SU-DHL-6 (cell line): ENCODE measurements around the gene NUP205.

Source experiments
- H2AFZ ChIP-seq: fragments of 200-600 bp; sonication (generic); 2 replicates; pipeline ENCODE4 v1.6.1; 2014; ENCODE audit warnings: low read depth, mild to moderate bottlenecking, moderate library complexity, mixed read lengths, antibody characterized with exemption, low read length; ENCODE audit not compliant: severe bottlenecking
- H3F3A ChIP-seq: fragments of 200-600 bp; shearing (Covaris generic); 2 replicates; pipeline ENCODE4 v1.6.0; 2016; ENCODE audit warnings: antibody characterized with exemption, mild to moderate bottlenecking; ENCODE audit not compliant: insufficient read depth
- H3K27ac ChIP-seq: fragments of 200-600 bp; sonication (generic); 2 replicates; pipeline ENCODE4 v1.5.1; 2016; ENCODE audit warnings: low read depth, mild to moderate bottlenecking, low read length, moderate library complexity, mixed read lengths
- H3K27me3 ChIP-seq: fragments of 200-600 bp; sonication (generic), shearing (Covaris generic); 2 replicates; pipeline ENCODE4 v1.6.0; 2014; ENCODE audit warnings: mild to moderate bottlenecking, low read length
- H3K36me3 ChIP-seq: fragments of 200-600 bp; sonication (generic); 2 replicates; pipeline ENCODE4 v1.6.1; 2014; ENCODE audit warnings: mild to moderate bottlenecking, low read length, mixed read lengths
- H3K4me2 ChIP-seq: fragments of 300-600, 200-600 bp; shearing (Covaris generic), sonication (generic); 2 replicates; pipeline ENCODE4 v1.6.0; 2014; ENCODE audit warnings: low read length, low read depth, mild to moderate bottlenecking; ENCODE audit not compliant: poor library complexity, severe bottlenecking
- H3K4me3 ChIP-seq: fragments of 200-600 bp; sonication (generic); 2 replicates; pipeline ENCODE4 v1.5.1; 2014; ENCODE audit warnings: antibody characterized with exemption, low read length, mild to moderate bottlenecking, mixed read lengths; ENCODE audit not compliant: insufficient read depth, poor library complexity, severe bottlenecking
- H3K79me2 ChIP-seq: fragments of 200-600 bp; sonication (generic); 2 replicates; pipeline ENCODE4 v1.6.1; 2014; ENCODE audit warnings: mild to moderate bottlenecking, low read length, moderate library complexity; ENCODE audit not compliant: insufficient read depth
- H3K9ac ChIP-seq: fragments of 200-600 bp; sonication (generic); 2 replicates; pipeline ENCODE4 v1.7.0; 2014; ENCODE audit warnings: mild to moderate bottlenecking, low read length
- H3K9me2 ChIP-seq: fragments of 200-600 bp; sonication (generic); replicated peaks from 2 replicates; pipeline ENCODE4 v1.6.1; 2014; ENCODE audit warnings: low read length; ENCODE audit not compliant: insufficient read depth
- H3K9me3 ChIP-seq: fragments of 200-600 bp; sonication (generic); 2 replicates; pipeline ENCODE4 v1.6.1; 2014; ENCODE audit warnings: low read length, mixed read lengths; ENCODE audit not compliant: insufficient read depth
- H4K20me1 ChIP-seq: fragments of 200-600 bp; sonication (generic); 2 replicates; pipeline ENCODE4 v1.6.1; 2014; ENCODE audit warnings: low read depth, mild to moderate bottlenecking, antibody characterized with exemption, low read length, moderate library complexity, mixed read lengths
- EZH2phosphoT487 ChIP-seq: fragments of 200-600 bp; sonication (generic), shearing (Covaris generic); conservative IDR thresholded peaks from 2 replicates; pipeline ENCODE4 v1.6.1; 2018; ENCODE audit warnings: mild to moderate bottlenecking, antibody characterized with exemption, low read length, moderate library complexity, mixed read lengths
- TF ChIP-seq, protein P1 (sequence below): fragments of 200-600 bp; sonication (generic); IDR thresholded peaks from one replicate; pipeline ENCODE4 v1.5.1; 2017; ENCODE audit warnings: antibody characterized with exemption, mild to moderate bottlenecking, low read length, moderate library complexity; ENCODE audit not compliant: insufficient read depth, poor library complexity, severe bottlenecking

The NUP205 gene

DNA sequence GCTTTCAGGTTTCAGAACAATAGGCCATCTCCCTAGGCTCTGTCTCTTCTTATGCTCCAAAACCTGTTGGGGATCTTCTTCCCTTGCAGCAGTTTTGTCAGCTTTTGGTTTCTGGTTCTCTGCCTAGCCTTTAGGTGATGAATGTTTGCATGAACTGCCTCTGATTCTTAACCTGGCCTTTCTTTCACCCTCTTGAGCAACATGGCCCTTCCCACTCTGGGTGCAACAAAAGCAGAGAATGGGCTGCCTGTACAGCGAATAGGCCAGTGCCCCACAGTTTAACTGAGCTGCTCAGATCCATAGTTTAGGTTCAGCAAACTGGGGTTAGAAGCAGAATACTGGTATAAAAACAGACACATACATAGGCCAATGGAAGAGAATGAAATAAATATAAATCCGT lies 18.1 kb upstream of the NUP205 start:
- Histone ChIP-seq H3K79me2 (no peaks in the 10 kb centered on the region), H4K20me1 (no peaks in the 10 kb centered on the region), H3K4me2 (no peak overlapping the region), H3K27me3 (no peaks in the 10 kb centered on the region), H3K4me3 (no peak overlapping the region), H3K36me3 (no peaks in the 10 kb centered on the region), H3K9me2 (no peaks in the 10 kb centered on the region), H3K9me3 (no peaks in the 10 kb centered on the region), H3K27ac (no peak overlapping the region), H2AFZ (no peak overlapping the region), H3K9ac (no peak overlapping the region), H3F3A (no peaks in the 10 kb centered on the region)
- no peak for TF ChIP-seq EZH2phosphoT487
- TF ChIP-seq, protein P1, sequence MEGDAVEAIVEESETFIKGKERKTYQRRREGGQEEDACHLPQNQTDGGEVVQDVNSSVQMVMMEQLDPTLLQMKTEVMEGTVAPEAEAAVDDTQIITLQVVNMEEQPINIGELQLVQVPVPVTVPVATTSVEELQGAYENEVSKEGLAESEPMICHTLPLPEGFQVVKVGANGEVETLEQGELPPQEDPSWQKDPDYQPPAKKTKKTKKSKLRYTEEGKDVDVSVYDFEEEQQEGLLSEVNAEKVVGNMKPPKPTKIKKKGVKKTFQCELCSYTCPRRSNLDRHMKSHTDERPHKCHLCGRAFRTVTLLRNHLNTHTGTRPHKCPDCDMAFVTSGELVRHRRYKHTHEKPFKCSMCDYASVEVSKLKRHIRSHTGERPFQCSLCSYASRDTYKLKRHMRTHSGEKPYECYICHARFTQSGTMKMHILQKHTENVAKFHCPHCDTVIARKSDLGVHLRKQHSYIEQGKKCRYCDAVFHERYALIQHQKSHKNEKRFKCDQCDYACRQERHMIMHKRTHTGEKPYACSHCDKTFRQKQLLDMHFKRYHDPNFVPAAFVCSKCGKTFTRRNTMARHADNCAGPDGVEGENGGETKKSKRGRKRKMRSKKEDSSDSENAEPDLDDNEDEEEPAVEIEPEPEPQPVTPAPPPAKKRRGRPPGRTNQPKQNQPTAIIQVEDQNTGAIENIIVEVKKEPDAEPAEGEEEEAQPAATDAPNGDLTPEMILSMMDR: no peak

DNA sequence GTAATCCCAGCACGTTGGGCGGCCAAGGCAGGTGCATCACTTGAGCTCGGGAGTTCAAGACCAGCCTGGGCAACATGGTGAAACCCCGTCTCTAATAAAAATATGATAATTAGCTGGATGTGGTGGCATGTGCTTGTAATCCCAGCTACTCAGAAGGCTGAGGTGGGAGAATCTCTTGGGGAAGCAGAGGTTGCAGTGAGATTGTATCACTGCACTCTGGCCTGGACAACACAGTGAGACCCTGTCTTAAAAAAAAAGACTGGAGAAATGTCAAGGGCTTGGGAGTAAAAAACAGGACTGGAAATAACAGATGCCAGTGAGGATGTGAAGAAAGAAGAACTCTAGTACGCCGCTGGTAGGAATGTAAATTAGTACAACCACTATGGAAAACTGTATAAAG lies 16.7 kb upstream of the NUP205 start:
- Histone ChIP-seq H3K36me3 (no peaks in the 10 kb centered on the region), H3K27ac (no peak overlapping the region), H4K20me1 (no peaks in the 10 kb centered on the region), H2AFZ (no peak overlapping the region), H3K4me2 (no peak overlapping the region), H3K9me2 (no peaks in the 10 kb centered on the region), H3K4me3 (no peak overlapping the region), H3K9ac (no peak overlapping the region), H3K9me3 (no peaks in the 10 kb centered on the region), H3F3A (no peaks in the 10 kb centered on the region), H3K27me3 (no peaks in the 10 kb centered on the region), H3K79me2 (no peaks in the 10 kb centered on the region)
- TF ChIP-seq EZH2phosphoT487: no peak
- TF ChIP-seq, protein P1: no peak

DNA sequence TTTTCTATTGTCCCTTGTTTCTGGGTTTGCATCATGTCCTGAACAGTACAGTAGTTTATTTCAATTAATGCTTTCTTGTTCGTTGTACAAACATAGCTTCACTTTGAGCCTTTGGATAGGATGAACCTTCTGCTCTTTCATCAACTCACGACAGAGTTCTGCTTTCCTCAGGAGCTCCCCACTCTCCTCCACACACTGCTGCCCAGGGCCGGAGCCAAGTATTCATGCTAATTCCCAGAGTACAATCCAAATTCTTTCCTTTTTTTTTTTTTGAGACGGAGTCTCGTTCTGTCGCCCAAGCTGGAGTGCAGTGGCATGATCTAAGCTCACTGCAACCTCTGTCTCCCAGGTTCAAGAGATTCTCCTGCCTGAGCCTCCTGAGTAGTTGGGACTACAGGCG lies 7.5 kb upstream of the NUP205 start:
- TF ChIP-seq EZH2phosphoT487: no peak
- TF ChIP-seq, protein P1: no peak
- no peak overlapping the region for H3K4me3 ChIP-seq
- H3K27me3 ChIP-seq: no peaks in the 10 kb centered on the region
- H3K27ac ChIP-seq: no peak overlapping the region
- no peak overlapping the region for H3K9ac ChIP-seq
- H3K79me2 ChIP-seq: no peaks in the 10 kb centered on the region
- no peaks in the 10 kb centered on the region for H4K20me1 ChIP-seq
- no peaks in the 10 kb centered on the region for H3K36me3 ChIP-seq
- H3K9me3 ChIP-seq: no peaks in the 10 kb centered on the region
- no peaks in the 10 kb centered on the region for H3K9me2 ChIP-seq
- H3K4me2 ChIP-seq: no peak overlapping the region
- H3F3A ChIP-seq: no peaks in the 10 kb centered on the region
- H2AFZ ChIP-seq: no peak overlapping the region
